DMS114 treated with DMSO at 0.1 percent for 48 hours (cell line): Measurements from ENCODE around the gene CHAF1A.

Experiments
- DNase-seq: peaks from one replicate; lab custom pipeline; 2025; ENCODE audit not compliant: unreplicated experiment; lab: John Stamatoyannopoulos, UW

CHAF1A gene

DNA sequence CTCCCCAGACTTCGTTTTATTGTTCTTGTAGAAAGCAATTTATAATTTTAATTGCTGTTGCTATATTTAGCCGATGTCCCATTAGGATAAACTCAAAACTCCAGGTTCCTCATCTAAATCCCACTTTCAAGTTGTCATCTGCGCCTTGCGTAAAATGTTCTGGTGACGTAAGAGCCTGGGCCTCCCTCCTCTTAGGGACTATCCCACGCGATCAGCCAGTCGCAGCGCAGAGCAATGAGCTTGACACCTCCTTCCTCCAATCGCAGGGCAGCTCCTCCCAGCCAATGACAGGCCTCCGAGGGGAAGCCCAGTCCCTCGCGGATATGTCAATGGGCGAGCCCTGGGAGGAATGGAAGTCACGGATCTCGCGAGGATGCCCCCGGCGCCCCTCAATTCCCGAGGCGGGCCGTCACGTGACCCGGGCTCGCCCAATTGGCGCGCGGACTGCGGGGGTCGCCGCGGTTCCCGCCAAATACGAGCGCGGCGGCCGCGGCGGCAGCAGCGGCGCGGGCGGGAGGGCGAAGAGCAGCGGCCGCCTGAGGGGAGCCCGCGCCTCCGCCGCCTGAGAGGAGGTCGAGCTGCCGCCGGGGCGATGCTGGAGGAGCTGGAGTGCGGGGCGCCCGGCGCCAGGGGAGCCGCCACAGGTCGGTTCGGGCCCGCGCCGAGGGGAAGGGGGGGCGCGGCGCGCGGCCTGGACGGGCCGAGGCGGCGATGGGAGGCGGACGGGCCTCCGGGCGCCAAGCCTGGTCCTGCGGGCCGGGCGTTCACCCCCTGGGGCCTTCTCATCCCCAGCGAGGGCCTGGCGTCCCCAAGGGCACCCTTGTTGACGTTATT, at the start of gene CHAF1A:
CHAF1A (plus strand) TSS at position 470 of the 834 bp plus-strand sequence; CDS start at position 593, 123 bp downstream.
- DNase-seq: peak; percentile 95

DNA sequence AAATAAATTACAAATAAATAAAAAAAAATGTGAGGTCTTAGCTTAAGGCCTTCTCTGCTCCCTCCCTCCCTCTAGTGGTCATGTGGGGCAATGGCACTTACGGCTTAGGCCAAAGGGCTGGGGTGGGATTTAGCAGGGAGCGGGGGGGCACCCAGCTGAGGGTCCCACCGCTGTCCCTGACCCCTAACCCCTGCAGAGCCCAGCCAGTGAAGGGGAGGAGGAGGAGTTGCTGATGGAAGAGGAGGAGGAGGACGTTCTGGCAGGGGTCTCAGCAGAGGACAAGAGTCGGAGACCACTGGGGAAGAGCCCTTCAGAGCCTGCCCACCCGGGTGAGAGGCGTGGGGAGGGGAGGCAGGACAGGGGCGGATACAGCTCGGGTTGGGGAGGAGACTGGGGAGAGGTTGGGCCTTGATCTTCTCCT, 49.7 kb upstream of the CHAF1A start:
- peak; percentile 20 for DNase-seq

- DNase-seq: no peak
Measured at GRCh38 chr19:4354282-4354681, 48.2 kb upstream of the CHAF1A start.

DNA sequence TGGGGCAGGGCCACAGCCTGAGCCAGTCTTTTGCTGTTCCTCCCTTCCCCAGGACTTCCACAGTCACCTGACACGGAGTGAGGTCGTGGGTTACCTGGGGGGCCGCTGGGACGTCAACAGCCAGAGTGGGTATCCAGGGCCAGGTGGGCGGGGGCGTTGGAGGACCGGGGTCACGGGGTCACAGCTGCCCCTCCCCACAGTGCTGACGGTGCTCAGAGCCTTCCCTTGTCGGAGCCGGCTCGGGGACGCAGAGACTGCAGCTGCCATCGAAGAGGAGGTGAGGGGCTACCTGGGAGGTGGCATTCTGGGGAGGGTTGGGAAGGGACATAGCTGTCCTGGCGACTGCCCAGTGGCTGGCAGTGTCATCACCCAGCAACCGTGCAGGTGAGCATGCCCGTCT, 47.5 kb upstream of the CHAF1A start:
- no peak for DNase-seq

DNA sequence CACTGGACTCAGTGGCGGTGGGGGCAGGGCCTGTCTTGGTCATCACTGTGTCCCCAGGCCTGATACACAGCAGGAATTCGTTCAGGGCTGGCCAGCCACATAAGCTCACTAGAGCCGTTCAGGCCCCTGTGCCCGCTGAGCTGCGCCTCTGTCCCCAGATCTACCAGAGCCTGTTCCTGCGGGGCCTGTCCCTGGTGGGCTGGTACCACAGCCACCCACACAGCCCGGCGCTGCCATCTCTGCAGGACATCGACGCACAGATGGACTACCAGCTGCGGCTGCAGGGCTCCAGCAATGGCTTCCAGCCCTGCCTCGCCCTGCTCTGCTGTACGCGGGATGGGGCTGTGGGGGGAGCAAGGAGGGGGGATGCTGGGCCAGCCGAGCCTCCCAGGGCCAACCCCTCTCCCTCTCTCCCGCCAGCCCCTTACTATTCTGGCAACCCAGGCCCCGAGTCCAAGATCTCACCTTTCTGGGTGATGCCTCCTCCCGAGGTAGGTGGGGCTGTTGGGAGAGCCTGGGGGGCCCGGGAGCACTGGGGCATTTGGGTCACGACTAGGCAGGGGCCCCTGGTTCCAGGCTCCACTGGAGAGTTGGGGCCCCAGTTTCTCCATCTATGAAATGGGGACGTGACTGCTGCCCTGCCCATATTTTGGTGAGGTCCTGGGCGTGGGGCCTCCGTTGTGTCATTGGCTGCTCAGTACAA, 45.2 kb upstream of the CHAF1A start:
- no peak for DNase-seq

- no peak for DNase-seq
Measured at GRCh38 chr19:4357921-4358326, 44.5 kb upstream of the CHAF1A start.

DNA sequence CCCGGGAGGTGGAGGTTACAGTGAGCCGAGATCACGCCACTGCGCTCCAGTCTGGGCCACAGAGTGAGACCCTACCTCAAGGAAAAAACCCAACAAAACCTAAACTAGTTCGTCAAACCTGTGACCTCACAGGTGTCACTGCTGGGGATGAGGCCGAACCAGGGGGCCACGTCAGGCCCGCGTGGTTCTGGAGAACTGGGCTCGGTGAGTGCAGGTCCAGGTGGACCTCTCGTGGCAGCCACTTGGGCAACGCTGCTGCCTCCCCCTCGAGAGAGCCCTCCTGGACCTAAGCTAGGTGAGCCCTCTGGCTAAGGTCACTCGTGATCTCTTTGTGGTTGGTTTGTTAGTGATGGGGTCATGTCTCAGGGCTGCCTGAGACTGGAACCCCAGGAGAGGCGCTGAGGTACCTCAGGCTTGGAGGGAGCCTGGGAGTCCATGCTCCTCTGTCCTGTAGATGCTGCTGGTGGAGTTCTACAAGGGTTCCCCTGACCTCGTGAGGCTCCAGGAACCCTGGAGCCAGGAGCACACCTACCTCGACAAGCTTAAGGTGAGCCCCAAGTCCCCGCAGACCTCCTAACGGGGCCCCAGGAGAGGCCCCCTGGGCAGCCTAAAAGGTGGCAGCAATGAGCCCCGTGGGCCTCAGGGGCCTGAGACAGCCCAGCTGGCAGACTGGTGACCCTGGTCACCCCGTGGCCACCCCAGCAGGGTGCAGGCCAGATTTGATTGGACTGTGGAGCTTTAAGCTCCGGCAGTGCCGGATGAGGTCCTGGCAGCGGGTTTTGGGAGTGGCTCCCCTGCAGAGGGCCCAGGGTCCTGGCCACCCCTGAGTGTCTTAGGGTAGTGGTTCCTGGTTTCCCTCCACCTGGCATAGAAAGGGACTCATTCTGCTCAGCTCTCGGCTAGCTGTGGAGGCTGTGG, 43.5 kb upstream of the CHAF1A start:
- DNase-seq: no peak

GRCh38 chr19:4359627-4360000, 42.8 kb upstream of the CHAF1A start:
- no peak for DNase-seq

- no peak for DNase-seq
Measured at GRCh38 chr19:4360081-4360569, 42.3 kb upstream of the CHAF1A start.

DNA sequence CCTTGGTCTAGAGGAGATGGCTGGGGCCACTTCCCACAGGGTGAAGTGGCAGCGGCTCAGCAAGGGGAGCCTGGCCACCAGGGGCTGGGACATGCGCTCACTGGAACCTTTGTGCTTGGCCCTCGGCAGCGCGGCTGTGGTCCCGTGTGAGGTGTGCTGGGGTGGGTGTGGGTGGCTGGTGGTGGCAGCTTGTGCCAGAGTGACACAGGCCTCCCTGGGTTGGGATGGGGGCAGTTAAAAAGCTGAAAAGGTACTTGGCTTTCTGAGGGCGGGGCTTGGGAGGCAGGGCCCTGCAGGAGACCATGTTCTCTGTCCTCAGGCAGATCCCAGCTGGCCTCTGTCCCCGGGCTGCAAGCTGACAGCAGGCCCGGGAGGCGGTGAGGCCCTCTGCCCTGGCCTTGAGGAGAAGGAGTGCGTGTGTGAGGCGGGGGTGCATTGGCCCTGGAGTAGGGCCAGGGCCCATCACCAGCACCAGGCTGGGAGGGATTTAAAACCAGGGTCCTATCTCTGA, 41.7 kb upstream of the CHAF1A start:
- DNase-seq: no peak

DNA sequence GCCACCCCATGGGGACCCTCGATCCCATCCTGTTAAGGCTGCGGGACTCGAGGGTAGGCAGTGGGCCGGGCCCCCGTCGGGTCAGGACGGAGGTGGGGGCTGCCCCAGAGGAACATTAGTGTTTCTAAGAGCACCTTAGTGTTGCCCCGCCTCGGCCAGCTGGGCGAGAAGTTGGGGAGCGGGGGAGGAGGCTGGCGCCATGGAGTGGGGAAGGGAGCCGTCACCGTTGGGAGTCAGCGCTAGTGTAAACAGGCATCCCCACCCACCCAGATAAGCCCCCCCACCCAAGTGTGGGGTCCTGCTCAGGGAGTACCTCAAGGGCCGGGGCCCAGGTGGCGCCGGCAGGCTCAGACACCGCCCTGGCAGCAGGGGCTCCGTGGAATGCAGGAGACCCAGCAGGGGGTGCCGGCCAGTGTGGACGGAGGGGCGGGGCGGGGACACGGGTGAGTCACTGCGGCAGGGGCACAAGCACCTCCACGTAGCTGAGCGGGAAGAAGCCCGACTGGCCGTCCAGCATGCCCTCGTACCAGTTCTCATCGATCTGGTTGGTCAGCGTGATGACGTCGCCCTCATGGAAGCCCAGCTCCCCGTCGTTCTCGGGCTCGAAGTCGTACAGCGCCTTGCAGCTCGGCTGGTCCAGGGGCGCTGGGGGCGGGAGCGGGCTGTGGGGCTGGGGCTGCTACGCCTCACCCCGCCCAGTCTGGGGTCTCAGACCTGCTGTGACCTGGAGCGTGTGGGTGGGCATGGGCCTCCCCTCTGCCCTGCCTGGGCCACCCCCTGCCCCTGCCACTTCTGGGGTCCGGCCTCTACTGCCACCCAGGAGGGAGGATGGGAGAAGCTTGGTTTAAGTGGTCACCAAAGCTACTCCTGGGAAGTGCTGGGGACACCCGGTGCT, 41.0 kb upstream of the CHAF1A start:
- no peak for DNase-seq

DNA sequence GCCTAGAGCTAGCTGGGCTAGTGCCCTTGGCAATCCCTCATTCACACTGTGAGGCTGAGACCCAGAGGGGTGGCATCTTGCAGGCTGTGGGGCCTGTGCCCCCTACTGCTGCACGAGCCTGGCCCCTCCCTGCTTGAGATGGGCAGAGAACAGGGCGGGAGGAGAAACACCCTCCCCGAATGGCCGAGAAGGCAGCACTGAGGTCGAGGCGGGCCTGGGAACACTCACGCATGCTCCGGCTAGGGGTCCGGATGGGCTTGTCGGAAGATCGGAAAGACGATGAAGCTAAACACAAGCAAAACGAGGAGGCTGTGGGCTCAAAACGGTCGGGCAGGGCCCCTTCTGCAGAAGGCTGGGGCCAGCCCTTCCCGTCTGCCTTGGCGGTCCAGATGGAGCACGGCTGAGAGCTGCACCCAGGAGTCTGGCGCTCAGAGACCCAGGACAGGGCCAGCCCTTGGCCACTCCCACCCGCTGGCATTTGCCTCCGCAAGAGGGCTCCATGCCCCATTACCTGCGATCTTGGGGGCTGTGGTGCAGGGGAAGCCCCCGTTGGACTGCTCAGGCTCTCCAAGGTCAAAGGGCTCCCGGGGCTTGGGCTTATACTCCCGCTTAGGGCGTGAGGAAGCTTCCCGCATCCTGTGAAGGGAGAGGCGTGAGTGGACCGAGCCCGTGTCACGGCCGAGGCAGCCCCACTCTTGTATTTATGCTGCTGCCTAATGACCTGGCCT, 40.2 kb upstream of the CHAF1A start:
- DNase-seq: no peak

GRCh38 chr19:4362831-4363545, 39.5 kb upstream of the CHAF1A start:
- DNase-seq: no peak

DNA sequence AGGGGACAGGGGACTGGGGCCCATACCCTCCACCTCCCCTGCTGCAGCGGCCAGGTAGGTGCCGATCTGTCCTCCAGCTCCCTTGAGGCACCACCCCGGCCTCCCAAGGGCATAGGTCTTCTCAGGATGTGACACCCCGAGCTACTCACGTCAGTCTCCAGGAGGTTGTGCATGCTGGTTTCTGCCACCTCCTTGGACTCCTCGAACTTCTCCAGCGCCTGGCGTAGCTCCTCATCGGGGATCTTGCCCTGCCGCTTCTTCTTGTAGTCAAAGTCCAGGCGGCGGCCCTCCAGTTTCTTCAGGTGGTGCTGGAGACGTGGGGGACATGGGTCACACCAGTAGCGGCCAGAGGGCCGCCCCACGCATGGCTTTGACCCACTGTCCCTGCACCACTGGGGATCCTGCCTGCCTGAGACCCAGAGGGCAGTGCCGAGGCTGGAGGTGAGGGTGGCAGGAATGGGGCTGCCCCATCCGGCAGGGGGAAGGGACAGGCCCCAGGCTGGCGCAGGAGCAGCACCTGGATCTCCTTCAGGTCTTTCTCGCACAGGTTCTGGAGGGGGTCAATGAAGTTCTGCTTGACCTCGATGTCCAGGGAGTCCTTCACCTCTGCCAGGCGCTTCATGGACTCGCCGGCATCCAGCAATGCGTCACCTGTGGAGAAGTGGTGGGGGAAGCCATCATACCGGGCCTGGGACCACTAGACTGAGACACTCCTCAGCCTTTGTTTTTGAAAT, 38.7 kb upstream of the CHAF1A start:
- DNase-seq: no peak

- no peak for DNase-seq
Measured at GRCh38 chr19:4365341-4365740, 37.1 kb upstream of the CHAF1A start.

DNA sequence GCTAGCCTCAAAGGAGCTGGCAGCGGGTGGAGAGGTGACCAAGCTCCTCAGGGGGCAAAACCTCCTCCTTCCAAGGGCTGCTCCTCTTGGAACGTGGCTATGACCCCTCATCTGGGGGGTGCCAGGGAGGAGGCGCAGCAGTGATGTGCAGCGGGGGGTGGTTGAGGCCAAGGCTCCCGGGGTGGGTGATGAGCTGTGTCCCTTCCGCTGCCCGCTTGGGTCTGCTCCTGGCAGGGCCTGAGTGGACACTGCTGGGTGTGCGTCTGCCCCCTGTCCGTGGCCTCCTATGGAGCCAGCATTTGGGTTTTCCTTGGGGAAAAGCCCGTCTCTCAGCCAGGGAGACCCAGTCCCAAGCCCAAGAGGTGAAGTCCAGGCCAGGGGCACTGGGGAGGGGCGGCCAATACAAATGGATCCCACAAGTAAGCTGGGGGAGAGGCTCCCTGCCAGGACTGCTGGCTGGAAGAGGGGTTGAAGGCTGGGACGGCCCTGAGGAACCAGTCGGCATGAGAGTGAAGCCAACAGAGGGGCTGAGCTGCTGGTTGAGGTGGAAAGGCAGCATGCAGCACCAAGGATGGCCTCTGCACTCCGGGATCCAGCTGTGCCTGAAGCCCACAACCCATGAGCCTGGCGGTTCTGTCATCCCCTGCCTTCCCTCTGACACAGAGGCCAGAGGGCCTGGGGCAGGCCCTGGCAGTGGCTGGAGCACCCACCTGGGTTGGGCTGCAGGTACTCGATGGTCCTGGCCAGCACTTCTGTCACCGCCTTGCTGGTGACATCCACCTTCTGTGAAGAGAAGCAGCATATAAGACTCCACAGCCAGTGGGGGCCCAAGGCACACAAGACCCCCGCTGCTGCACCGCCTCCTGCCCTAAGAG, 36.4 kb upstream of the CHAF1A start:
- no peak for DNase-seq
